H1 (cell line): ENCODE results near the gene C17orf107.

Experiments
- CTCF ChIP-seq, 3 experiments: IDR thresholded peaks; 1 replicate in 2 of 3; 2 replicates in 1 of 3; pipeline versions ENCODE4 v1.5.1 to v1.6.1; 2011; ENCODE audit warnings: low read length in 3 of 3, mild to moderate bottlenecking in 3 of 3, inconsistent platforms in 2 of 3, low read depth in 1 of 3, moderate library complexity in 1 of 3; ENCODE audit not compliant: insufficient read depth in 1 of 3; ENCODE audit errors: control extremely low read depth in 1 of 3
- EGR1 ChIP-seq: IDR thresholded peaks from 2 replicates; pipeline ENCODE4 v1.6.1; 2011; ENCODE audit warnings: low read depth, low read length, borderline replicate concordance
- EP300 ChIP-seq, 2 experiments: IDR thresholded peaks; 1 replicate in 1 of 2; 2 replicates in 1 of 2; pipeline ENCODE4 v1.6.1; 2011 to 2012; ENCODE audit warnings: low read depth in 2 of 2, low read length in 2 of 2, mild to moderate bottlenecking in 2 of 2, borderline replicate concordance in 1 of 2, inconsistent platforms in 1 of 2, moderate library complexity in 1 of 2
- GTF2F1 ChIP-seq: IDR thresholded peaks from 2 replicates; pipeline ENCODE4 v1.6.1; 2012; ENCODE audit warnings: low read depth, low read length, improper control_type of control experiment, borderline replicate concordance
- JUND ChIP-seq: IDR thresholded peaks from 2 replicates; pipeline ENCODE4 v1.6.1; 2011; ENCODE audit warnings: mild to moderate bottlenecking, improper control_type of control experiment, low read length
- POLR2A ChIP-seq, 2 experiments: IDR thresholded peaks; 1 replicate in 1 of 2; 2 replicates in 1 of 2; pipeline ENCODE4 v1.6.1; 2011; ENCODE audit warnings: low read depth in 2 of 2, low read length in 2 of 2, mild to moderate bottlenecking in 2 of 2; ENCODE audit errors: control extremely low read depth in 1 of 2
- POU5F1 ChIP-seq: IDR thresholded peaks from 2 replicates; pipeline ENCODE4 v1.6.1; 2011; ENCODE audit warnings: low read depth, mild to moderate bottlenecking, low read length, moderate library complexity
- RNF2 ChIP-seq: fragments of 200-900, 300-1000 bp; sonication (generic); IDR thresholded peaks from 2 replicates; pipeline ENCODE4 v1.7.1; 2016; ENCODE audit warnings: borderline replicate concordance, low read depth, mild to moderate bottlenecking, antibody characterized with exemption, low read length; ENCODE audit not compliant: poor library complexity, severe bottlenecking; ENCODE audit errors: missing control alignments
- TF ChIP-seq, protein P1 (sequence below): IDR thresholded peaks from 2 replicates; pipeline ENCODE4 v1.6.1; 2012; ENCODE audit warnings: inconsistent platforms

DNA sequence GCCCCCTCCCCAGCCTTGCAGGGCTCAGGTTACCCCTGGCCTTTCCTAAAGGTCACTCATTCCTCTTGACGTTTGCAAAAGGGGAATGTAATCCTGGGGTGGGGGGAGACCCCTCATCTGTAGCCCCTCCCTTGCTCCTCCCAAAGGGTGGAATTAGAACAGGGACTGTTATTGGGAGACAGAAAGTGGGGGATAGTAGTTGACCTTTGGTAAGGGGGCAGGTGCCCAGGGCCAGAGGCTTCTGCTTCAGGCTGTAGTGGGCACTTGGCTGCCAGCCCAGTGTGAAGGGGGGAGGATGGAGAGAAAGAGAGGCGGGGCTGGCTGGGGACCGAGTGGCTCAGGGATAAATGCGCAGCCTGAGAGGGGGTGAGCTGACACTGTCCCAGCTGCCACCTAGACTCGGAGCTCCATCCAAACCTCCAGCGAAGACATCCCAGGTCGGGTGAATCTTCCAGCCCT, 51.4 kb downstream of the C17orf107 start, which contains the start of gene ENO3:
- TF ChIP-seq POU5F1 (no peak), POLR2A (IDR thresholded peaks at IDR 0.05; ENCODE audit: control extremely low read depth in 1 of 2, low read depth in 2 of 2, low read length in 2 of 2) (no peak), JUND (no peak), CTCF (IDR thresholded peaks at IDR 0.05; ENCODE audit: control extremely low read depth in 1 of 3, insufficient read depth in 1 of 3, low read depth in 1 of 3, low read length in 3 of 3) (no peak), RNF2 (no peak), GTF2F1 (no peak), EGR1 (no peak), EP300 (IDR thresholded peaks at IDR 0.05; ENCODE audit: borderline replicate concordance in 1 of 2, low read depth in 2 of 2, low read length in 2 of 2) (no peak)
- TF ChIP-seq, protein P1, sequence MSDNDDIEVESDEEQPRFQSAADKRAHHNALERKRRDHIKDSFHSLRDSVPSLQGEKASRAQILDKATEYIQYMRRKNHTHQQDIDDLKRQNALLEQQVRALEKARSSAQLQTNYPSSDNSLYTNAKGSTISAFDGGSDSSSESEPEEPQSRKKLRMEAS = no peak
